HG02763 (cell line): ENCODE results near the gene TRMT11.
"Not testable (repeated sequence)": the region's sequence is repeated elsewhere in the genome, so short reads cannot be mapped to it uniquely, and the experiment has no call there.

Source experiments
- ATAC-seq: cut with Tn5 transposase; IDR thresholded peaks from one replicate; pipeline ENCODE4 v1.9.1; 2021; ENCODE audit warnings: mild to moderate bottlenecking, moderate library complexity; ENCODE audit not compliant: unreplicated experiment

The TRMT11 gene

DNA sequence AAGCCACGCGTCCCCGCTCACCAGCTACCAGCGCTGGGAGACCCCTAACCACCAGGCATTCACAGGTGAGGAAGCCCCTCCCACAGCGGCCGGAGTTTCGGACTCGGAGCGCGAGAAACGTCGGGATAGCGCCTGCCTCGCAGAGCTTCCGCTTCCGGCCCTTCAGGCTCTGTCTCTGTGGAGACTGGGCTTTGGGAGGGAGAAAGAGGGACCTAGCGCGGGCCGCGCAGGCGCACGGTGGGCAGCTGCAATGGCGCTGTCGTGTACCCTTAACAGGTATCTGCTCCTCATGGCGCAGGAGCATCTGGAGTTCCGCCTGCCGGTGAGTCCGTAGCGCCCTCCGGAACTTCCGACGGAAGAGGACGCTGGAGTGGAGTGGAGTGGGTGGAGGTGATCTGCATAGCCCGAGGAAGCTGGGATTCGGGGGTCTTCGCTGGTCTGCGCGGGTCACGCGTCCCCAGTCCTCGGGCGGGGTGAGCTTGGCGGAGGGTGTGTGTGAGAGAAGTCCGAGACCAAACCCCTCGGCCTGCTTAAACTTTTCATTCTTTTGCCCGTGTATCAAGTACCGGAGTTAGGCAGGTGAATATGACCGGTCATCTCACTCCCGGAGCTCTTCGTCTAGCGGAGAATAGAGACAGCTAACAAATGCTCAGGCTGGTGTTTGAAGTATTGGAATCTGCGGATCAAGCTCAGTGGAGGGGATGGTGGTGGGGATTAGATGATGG is at the start of gene TRMT11:
Gene TRMT11, plus strand, starts transcription at position 240 of the 725 bp plus-strand sequence. Its CDS starts 11 bp downstream, at position 251.
- peak; percentile 97 for ATAC-seq

DNA sequence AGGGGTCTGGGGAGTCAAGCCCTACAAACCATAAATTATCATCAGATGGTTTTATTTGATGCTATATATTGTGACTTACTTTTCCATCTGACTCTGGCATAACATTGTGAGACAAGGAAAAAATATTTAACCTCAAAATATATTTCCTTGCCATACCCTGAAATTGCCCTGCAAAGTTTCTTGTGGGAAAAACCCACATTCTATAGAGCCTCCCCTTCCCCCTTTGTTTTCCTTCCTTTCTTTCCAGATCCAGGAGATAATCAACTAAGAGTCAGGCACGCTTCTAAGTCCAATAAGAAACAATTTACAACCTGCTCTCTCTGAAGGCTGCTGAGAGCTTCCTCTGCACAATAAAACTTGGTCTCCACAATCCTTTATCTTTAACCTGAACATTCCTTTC is 47.3 kb upstream of the TRMT11 start:
- no peak for ATAC-seq

DNA sequence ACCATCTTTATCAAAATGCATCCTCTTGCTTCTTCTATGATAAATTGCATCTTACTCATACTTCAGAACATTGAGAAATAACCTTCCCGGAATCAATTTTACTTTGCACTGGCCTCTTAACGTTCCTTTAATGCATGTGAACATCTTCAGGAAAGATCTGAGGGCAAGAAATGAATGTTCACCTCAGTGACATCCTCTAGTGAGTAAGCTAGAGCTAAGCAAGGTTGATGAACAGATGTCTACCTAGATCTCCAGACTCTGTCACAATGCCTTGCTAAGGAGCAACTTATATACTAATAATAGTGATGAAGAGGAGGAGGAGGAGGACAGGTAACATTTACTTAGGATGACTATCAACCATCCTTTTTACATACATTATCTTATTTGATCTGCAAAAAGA is 46.5 kb upstream of the TRMT11 start:
- ATAC-seq: no peak

DNA sequence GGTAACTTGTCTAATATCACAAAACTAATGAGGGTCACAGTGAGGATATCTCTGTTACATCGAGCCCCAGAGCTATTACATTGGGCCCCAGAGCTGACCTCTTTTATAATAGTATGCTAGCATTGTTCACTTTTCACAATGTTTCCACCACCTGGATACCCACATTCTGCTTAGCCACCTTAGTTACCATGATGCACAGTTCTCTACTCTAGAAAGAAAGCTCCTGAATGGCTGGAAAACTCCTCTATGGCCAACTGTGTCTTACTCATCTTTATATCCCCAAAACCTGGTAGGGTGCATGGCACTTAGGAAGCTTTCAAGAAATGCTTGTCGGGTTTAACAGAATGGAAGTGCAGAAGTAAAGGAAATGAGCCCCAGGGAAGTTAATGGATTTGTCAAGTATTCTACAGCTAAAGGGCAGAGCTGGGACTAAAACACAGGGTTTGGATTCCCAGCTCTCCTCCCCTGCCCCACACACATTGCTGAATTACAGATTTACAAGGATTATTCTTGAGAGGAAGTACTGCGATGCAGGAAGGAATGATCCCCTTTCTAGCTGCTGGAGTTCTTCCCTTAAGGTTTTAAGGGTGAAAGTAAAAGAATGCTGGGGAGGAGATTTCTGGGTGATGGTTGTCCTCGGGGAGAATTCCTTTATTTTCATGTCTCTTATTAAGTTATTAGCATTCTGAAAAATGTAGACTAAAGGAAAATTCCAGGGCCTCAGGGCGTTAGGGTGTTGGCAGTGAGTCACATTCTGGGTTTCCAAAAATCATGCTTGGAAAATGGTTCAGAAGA is 45.9 kb upstream of the TRMT11 start:
- ATAC-seq: no peak

DNA sequence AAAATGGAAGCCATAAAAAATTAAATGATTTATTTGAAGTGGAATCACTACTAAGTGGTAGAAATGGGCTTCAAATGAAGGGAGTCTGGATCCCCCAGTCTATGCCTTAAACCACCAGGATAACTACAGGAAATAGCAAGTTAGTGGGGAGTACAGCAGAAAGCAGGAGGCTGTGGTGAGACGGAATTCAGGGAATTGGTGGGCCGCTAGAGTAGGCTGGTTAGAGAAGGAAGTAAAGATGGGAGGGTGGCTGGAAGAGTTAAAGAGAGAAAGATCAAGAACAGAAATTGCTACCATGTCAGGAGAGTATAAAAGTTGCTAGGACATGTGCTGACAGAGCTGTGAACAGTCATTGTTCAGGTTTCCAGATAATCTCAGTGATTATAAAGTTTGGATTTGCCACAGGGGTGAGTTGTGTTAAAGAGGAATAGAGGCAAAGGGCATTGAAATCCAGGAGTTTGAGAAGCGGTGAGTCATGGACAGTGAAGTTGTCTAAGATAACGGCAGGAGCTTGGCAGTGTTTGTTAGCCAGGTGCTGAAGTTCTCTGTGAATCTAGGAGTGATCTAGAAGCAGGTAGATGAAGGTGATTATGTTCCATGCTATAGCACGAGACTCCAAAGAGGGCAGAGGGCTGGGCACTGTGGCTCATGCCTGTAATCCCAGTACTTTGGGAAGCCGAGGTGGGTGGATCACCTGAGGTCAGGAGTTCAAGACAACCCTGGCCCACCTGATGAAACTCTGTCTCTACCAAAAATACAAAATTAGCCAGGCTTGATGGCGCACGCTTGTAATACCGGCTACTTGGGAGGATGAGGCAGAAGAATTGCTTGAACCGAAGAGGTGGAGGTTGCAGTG is 43.4 kb upstream of the TRMT11 start:
- no peak for ATAC-seq

DNA sequence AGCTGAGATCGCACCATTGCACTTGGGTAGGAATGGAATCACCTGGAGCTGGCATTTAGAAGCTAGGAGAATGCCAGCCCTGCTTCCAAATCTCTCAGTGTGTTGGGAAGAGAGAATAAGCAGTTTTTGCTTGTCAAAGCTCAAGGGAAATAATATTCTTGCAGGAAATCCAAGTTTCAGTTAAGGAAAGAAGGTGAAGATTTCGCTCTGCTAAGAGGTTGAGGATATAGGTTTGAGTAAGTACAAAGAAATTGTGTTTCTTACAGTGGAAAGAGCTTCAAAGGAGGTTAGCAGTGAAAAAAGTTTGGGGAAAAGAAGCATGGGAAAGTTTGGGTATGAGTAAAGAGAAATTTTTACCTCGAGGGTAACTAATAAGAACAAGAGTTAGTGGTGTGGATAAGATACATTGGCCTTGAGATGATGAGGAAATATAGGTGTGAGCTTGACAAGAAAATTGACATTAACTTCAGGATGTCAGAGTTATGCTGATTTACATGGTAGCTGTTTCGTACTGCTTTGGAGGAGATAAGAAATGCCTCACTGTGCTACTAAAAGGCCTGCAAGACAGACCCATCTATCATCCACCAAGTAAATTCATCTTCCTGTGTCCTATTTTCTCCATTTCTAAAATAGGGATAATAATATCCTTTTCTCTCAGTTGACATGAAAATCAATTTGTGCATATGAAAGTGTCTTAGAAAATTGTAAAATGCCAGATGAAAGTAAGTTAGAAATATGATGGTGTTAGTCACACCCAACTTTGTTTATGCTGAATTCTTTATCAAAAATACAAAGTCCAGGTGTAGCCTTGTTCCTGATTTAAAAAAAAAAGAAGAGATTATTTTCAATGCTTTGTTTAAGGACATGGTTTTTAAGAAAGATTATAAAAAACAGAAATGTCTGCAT is 42.6 kb upstream of the TRMT11 start:
- no peak for ATAC-seq

DNA sequence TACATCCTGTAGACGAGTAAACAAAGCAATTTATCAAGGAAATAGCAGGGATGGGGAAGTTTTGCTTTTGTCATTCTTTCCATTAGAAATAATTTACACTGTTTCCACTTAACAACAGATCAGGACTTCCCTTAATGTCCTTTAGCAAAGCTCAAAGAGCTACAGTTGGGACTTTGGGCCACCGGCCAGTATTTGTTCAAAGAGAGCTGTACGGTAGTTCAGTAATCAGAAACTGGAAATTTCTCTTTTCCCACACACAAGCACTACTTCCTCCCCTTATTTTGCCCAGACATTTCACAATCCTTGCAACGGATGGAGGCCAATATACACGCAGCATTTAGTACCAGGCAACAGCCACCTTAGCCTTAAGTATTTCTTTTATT is 41.9 kb upstream of the TRMT11 start:
- ATAC-seq: no peak

DNA sequence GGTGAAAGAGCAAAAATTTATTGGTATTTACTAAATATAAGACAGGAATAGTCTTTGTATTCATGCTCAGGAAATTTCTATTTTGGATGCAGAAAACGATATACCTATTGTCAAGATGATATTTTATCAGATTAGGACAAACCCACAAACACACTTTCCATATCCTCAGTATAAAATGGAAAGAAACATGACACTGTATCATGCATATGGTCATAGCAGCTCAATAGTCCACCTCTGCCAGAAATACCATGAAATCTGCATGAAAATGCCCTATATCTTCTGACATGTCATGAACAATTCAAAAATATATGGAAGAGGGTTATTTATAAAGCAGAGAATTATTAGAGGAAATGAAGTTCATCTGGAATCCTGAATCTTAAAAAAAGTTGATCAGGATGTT is 41.4 kb upstream of the TRMT11 start:
- ATAC-seq: no peak

DNA sequence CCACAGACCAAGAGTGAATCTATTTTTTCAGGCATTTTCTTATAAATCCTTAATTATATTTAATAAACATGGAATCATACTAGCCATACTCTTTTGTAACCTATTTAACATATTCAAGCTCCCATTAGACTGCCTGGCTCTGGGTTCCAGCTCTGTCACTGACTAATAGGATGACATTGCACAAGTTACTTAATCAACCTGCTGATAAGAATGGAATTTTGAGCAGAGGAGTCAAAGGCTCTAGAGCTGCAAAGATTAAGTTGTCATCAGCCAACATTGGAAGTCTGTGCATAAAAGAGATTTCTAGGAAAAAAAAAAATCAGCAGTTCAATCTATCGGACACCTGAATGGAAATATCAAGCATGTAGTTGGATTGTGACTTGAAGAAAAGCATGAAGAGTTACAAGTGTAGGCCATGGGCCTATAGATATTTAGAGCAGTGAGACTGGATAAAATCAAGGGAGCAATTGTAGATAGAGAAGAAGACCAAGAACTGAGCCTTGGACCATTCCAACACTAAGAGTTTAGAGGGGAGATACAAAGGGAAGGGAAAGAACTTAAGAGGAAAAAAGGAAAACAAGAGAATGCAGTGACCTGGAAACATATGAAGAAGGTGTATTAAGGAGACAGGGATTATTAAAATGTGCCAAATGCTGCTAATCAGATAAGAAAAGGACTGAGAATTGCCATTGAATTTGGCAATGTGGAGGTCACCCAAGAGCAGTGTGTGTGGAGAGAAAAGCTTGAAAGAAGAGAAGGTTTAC is 40.8 kb upstream of the TRMT11 start:
- no peak for ATAC-seq

DNA sequence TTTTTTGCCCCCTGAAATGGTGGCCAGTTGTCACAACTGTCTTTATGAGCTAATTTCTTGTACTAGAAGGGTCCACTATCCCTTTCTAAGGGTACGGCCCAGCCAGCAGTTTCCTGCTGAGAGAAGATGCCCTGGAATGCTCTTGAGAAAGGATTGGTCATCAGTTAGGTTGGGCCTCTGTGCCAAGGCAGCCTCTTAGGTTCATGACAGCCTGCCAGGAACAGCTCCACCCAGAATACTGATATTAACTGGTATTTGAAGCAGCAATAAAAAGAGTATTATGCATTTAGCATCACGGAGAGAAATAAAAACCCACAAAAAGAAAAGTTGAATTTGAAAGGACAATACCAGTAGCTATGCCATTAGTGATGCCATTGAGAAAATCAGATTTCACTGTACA is 38.7 kb upstream of the TRMT11 start:
- no peak for ATAC-seq

DNA sequence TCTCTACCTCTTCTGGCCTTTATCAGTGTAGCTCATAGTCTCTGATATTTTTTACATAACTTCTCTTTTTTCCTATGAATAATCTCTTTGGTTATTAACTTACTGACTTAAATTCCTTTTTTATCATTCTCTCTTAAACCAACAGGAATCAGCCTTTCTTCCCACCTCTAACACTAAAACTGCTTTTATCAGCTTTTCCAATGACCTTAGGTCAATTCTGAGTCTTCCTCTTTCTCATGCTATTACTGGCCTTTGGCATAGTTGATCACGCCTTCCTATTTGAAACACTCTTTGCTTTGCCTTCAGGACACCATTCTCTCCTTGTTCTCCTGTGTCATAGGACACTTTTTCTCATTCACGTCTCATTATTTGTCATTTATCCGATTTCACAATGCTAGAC is 37.9 kb upstream of the TRMT11 start:
- no peak for ATAC-seq

DNA sequence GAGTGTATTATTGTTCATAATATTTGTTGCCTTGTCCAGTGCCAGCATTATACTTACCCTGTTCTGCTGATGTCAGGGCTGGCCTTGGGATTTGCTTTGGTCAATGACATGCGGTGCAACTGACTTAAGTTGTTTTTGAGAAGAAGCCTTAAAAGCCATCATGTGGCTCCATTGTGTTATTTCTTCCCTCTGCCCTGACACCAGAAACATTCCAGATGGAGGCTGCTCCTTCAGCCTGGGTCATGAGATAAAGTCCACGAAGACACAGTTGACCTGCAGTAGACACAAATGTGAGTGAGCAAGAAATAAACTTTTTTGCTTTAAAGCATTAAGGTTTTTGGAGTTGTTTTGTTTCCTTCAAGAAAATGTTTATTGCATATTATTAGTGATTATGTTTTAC is 37.3 kb upstream of the TRMT11 start:
- ATAC-seq: no peak

DNA sequence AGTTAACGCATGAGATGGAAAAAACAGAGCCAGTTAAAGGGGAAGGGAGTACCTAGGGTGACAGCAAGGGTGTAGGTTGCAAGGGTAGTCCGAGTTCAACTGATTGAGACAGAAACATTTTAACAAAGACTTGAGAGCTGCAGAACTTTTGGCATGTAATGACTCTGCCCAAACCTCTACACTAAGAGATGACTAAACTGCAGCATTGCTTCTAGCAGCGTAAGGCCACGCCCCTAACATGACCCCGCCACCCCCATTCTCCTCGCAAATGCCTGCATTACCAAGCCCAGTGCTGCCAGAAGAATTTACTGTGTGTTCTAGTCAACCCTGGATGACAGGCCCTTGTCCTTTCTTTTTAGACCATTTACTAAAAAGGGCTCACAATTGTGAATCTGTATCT is 36.0 kb upstream of the TRMT11 start:
- no peak for ATAC-seq

DNA sequence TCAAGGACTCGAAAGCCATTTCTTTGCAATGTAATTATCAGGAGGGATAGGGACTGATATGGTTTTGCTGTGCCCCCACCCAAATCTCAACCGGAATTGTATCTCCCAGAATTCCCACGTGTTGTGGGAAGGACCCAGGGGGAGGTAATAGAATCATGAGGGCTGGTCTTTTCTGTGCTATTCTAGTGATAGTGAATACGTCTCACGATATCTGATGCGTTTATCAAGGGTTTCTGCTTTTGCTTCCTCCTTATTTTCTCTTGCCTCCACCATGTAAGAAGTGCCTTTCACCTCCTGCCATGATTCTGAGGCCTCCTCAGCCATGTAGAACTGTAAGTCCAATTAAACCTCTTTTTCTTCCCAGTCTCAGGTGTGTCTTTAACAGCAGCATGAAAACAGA is 35.6 kb upstream of the TRMT11 start:
- not testable (repeated sequence) for ATAC-seq

DNA sequence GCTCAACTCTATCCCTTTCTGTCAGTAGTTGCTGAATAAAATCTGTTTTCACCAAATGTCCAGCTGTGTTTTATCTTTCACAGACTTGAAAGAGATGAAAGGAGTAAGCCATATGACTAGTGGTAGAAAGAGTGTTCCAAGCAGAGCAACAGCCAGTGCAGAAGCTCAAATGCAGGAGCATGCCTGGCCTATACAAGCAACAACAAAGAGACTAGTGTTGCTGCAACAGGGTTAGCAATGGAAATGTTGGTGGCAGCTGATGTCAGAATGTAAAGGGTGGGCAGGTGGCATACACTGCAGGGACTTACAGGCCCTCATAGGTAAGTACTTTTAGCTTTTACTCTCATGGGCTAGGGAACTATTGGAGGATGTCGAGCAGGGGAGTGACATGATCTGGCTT is 35.0 kb upstream of the TRMT11 start:
- ATAC-seq: no peak

DNA sequence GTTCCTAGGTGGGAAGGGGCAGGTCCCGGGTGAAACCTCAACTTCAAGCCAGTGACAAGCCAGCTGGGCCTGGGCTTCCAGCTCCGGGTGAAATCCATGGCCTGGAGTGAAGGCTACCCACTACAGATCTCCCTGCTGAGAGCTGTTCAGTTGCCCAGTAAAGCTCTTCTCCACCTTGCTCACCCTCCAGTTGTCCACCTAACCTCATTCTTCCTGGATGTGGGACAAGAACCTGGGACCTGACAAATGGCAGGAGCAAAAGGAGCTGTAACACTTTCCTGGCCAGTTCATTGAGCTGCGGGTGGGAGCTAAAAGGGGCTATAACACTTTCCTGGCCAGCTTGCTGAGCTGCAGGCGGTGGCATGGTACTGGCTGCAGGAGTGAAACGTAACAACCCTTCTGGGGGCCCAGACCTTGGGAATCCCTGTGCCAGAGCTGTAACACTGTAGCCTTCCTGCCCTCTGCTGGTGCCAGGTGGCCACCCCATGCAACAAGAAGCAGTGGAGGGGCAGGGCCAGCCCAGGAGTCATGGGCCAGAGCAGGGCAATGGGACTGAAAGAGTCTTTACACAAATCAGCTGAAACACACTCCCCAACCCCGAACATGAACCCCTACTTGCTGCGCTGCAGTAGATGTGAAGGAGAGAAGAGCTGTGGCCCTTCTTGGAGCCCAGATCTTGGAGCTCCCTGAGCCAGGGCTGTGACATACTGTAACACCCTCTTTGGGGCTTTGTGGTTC is 33.4 kb upstream of the TRMT11 start:
- ATAC-seq: no peak

DNA sequence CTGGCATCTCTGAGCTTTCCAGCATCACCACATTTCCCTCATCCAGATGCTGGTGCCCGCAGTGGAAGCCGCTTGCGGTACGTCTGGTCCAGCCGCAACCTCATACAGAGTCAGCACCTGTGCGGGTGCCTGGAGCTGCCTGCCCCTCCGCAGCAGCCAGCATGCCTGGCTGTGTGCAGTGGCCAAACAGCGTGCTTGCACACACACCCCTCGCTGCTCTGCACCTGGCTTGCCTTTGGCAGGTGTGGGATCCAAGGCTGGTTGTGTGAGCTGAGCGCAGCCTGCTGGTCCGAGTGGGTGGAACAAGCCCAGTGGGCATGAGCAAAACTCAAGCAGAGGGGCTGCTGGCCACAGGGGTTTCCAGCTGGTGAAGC is 32.9 kb upstream of the TRMT11 start:
- no peak for ATAC-seq

DNA sequence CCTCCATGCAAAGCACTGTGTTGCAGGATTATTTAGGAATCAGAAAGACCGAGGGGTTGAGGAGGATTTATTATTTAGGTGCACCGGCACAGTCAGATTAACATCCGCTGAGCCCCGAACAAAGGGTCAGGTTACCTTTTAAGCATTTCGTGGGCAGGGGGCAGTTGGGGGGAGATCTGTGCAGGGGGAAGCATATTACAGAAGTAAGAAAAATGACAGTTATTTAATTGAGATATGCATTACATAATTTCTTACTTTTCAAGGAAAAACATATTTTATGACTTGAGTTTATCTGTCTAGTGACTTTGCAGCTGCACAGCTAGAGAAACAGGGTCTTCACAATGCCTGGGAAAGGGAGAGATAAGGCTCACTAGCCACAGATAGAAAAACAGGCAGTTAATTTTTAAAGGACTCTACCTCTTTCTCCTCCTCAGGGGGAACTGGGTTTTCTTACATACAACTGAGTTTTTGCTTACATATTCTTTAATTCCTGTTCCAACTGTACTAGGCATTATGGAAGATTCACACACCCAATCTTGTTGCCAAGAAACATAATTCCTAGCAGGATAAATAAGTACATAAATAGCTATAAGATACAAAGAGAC is 31.5 kb upstream of the TRMT11 start:
- ATAC-seq: no peak

DNA sequence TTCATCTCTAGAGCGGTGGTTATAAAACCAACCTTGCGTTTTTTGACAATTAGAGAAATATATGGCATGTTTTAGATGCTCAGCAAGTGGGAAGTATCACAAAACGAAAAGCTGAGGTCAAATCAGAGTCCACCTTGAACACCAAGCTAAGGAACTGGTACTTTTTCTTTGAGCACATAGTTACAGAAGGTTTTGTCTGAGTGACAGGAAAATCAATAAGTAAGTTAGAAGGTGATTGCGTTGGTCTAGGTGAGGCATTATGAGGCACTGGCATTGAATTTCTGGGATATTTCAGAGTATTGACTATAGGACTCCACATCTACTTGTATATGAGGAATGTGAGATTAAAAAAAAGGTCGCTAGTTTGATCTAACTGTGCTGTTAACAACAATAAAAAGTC is 30.4 kb upstream of the TRMT11 start:
- ATAC-seq: no peak
